K562 (cell line): ENCODE measurements around the gene ZBTB25. TPM values are rescaled to one million over a fixed set of nuclear protein-coding genes. Genes with fewer than 3 reads are reported as not detected.

Experiments used
- ATAC-seq: fragments of 200-7000 bp; cut with Tn5 transposase; 3 replicates; pipeline ENCODE4 v1.9.1; 2020; ENCODE audit warnings: moderate library complexity
- BruUV-seq: library from RNA; stranded (reverse); fragments of 400-500 nt; replicated peaks from 2 replicates; lab custom pipeline; 2021; lab: Mats Ljungman, UMichigan
- CTCF ChIA-PET: fragments of 300-600 bp; formaldehyde crosslinking; extraction: SDS; loops from one replicate; lab custom pipeline; 2021; ENCODE audit warnings: low intra/inter-chr PET ratio; lab: Yijun Ruan, JAX
- POLR2A ChIA-PET: fragments of 300-600, 350-650 bp; sonication (Branson Sonifier 250); formaldehyde crosslinking; extraction: SDS; loops from one replicate; lab custom pipeline; 2021; ENCODE audit warnings: antibody characterized with exemption, inconsistent platforms; lab: Yijun Ruan, JAX
- DNase-seq, 4 experiments: peaks; one replicate each; pipeline versions ENCODE4 v3.0.0 to v3.0.0-alpha.2; 2011 to 2018; ENCODE audit warnings: low spot score in 3 of 4, mixed read lengths in 3 of 4; ENCODE audit errors: extremely low read depth in 1 of 4
- FAIRE-seq: peaks from 2 replicates; lab custom pipeline; 2011; peaks lifted over from hg19 to GRCh38; lab: Jason Lieb, UNC
- H2AFZ ChIP-seq: 2 replicates; pipeline ENCODE4 v1.6.0; 2011; ENCODE audit warnings: low read depth, low read length, control low read depth, inconsistent platforms
- H3K27ac ChIP-seq: fragments of 200-600 bp; 3 replicates; pipeline ENCODE4 v1.8.0; 2011; ENCODE audit warnings: low read depth, mild to moderate bottlenecking, control low read depth, inconsistent platforms, low read length, moderate library complexity, mixed read lengths; ENCODE audit errors: extremely low read depth
- H3K27me3 ChIP-seq, 2 experiments: fragments of 300-600 bp in 1 of 2; 2 replicates in 1 of 2; 3 replicates in 1 of 2; pipeline versions ENCODE4 v1.6.0 to v1.8.0; 2011; ENCODE audit warnings: inconsistent platforms in 2 of 2, low read length in 2 of 2, mild to moderate bottlenecking in 1 of 2, mixed read lengths in 1 of 2, moderate library complexity in 1 of 2; ENCODE audit not compliant: control insufficient read depth in 2 of 2, insufficient read depth in 2 of 2
- H3K36me3 ChIP-seq: fragments of 300-600 bp; 3 replicates; pipeline ENCODE4 v1.8.0; 2011; ENCODE audit warnings: mild to moderate bottlenecking, low read length, inconsistent platforms; ENCODE audit not compliant: control insufficient read depth, insufficient read depth
- H3K4me1 ChIP-seq, 2 experiments: fragments of 200-600 bp in 1 of 2; replicated peaks in 1 of 2; 2 replicates in 1 of 2; 3 replicates in 1 of 2; pipeline versions ENCODE4 v1.5.1 to v1.8.0; 2011; ENCODE audit warnings: inconsistent platforms in 2 of 2, low read length in 2 of 2, mild to moderate bottlenecking in 1 of 2, mixed read lengths in 1 of 2, moderate library complexity in 1 of 2; ENCODE audit not compliant: control insufficient read depth in 2 of 2, insufficient read depth in 2 of 2
- H3K4me2 ChIP-seq: 2 replicates; pipeline ENCODE4 v1.6.1; 2011; ENCODE audit warnings: low read length, control low read depth, inconsistent platforms, mixed read lengths; ENCODE audit not compliant: insufficient read depth
- H3K4me3 ChIP-seq: fragments of 200-600 bp; sonication (generic), shearing (Covaris generic); 2 replicates; pipeline ENCODE4 v1.5.1; 2016; ENCODE audit warnings: control low read depth, inconsistent platforms
- H3K79me2 ChIP-seq: fragments of 200-600 bp; 3 replicates; pipeline ENCODE4 v1.8.0; 2011; ENCODE audit warnings: low read length, inconsistent platforms; ENCODE audit not compliant: control insufficient read depth, insufficient read depth
- H3K9ac ChIP-seq, 2 experiments: 2 replicates each; pipeline versions ENCODE4 v1.6.0 to v1.6.1; 2011; ENCODE audit warnings: low read depth in 2 of 2, low read length in 2 of 2, control low read depth in 1 of 2, inconsistent platforms in 1 of 2, mild to moderate bottlenecking in 1 of 2, mixed read lengths in 1 of 2; ENCODE audit not compliant: insufficient read depth in 1 of 2
- H3K9me1 ChIP-seq: one replicate; pipeline ENCODE4 v1.6.0; 2011; ENCODE audit warnings: inconsistent platforms, mild to moderate bottlenecking, low read length, moderate library complexity; ENCODE audit not compliant: control insufficient read depth, insufficient read depth
- H3K9me3 ChIP-seq: replicated peaks from 2 replicates; pipeline ENCODE4 v1.5.1; 2011; ENCODE audit warnings: low read depth, low read length, inconsistent platforms; ENCODE audit not compliant: control insufficient read depth, insufficient read depth
- H4K20me1 ChIP-seq: replicated peaks from 2 replicates; pipeline ENCODE4 v1.6.1; 2011; ENCODE audit warnings: low read length, inconsistent platforms, mixed read lengths; ENCODE audit not compliant: control insufficient read depth, insufficient read depth
- SIN3B ChIP-seq: fragments of 450-650 bp; IDR thresholded peaks from 2 replicates; pipeline ENCODE4 v1.6.1; 2017; ENCODE audit warnings: low read depth, mild to moderate bottlenecking, moderate library complexity
- WGBS: fragments of 100-300 bp; shearing (Covaris generic); methylation state at CpG from one replicate; pipeline ENCODE4 v1.1.6; 2016; ENCODE audit warnings: low coverage, mixed read lengths; ENCODE audit not compliant: insufficient coverage; ENCODE audit errors: missing lambda C conversion rate; 5-methylcytosine and 5-hydroxymethylcytosine counted together
- in situ Hi-C: fragments of 300-500 bp; cut with MboI; formaldehyde crosslinking; loops from 4 replicates; pipeline ENCODE4 v1.15.0; 2018; ENCODE audit warnings: inconsistent platforms, mixed read lengths
- intact Hi-C: fragments of 100-400 bp; cut with micrococcal nuclease; formaldehyde crosslinking; loops from 2 replicates; pipeline ENCODE4 v1.14.2; 2022
- polyA plus RNA-seq, 8 experiments: library from polyadenylated mRNA; depleted of rRNA in 4 of 8; stranded (reverse) in 5 of 8; unstranded in 3 of 8; fragments of >200 nt; fragmentation: Nextera tagmentation in 2 of 8; fragmentation: Illumina TruSeq in 1 of 8; extraction: Ambion mirVana in 2 of 8; extraction: Trizol in 1 of 8; gene quantifications; 2 replicates each; pipeline versions ENCODE4 v1.2.1 to v1.2.3, GENCODE V29; 2011 to 2014; ENCODE audit warnings: inconsistent platforms in 1 of 8, missing spikeins in 1 of 8
- total RNA-seq, 7 experiments: library from RNA; depleted of rRNA in 6 of 7; stranded (reverse); fragments of >200 nt in 6 of 7; fragmentation: Illumina TruSeq in 2 of 7; extraction: Trizol in 2 of 7; gene quantifications; 2 replicates each; pipeline versions ENCODE4 v1.2.1 to v1.2.3, GENCODE V29; 2011 to 2021; ENCODE audit warnings: low replicate concordance in 1 of 7
- TF ChIP-seq, protein P1 (sequence below), 2 experiments: IDR thresholded peaks in 1 of 2; conservative IDR thresholded peaks in 1 of 2; 2 replicates each; pipeline ENCODE4 v1.6.1; 2016; ENCODE audit warnings: low read depth in 2 of 2, mild to moderate bottlenecking in 1 of 2, missing compliant biosample characterization in 1 of 2, missing genetic modification characterization in 1 of 2, moderate library complexity in 1 of 2

ZBTB25 gene
- total and polyA plus RNA-seq, 9 of the 15 experiments (the other 6 are each of a cell fraction or from before 2014, with no cell fraction given), result 0.61 to 3.9 (median 2.3) TPM

DNA sequence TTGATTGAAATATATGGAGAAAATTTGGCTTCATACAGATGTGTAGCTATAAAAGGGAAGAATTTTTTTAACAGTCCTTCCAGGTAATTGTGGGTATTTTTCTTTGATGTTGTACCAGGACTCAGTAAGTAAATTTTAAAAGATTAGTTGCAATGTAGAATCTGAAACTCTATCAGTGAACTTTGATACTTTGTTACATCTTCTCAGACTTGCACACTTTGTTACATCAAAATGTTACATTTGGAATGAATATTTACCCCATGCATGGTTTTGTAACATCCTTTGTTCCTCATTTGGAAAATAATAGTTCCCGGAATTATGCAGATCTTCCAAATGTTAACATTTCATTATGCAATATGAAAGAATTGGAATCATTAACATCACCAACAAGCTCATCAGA lies 101.7 kb downstream of the ZBTB25 start:
- no TSS peak for BruUV-seq
- ATAC-seq (no peak), DNase-seq (no peak)
- no peaks in the 10 kb centered on the region for H3K9me1 ChIP-seq
- H3K79me2 ChIP-seq, result peaks cover 57% of the 10 kb centered on the region
- CTCF ChIA-PET, result no interaction called here
- no peaks in the 10 kb centered on the region for H3K4me1 ChIP-seq
- POLR2A ChIA-PET, result interaction anchor here (1.2 to 2.5 kb wide), 3 partner anchors 8 to 14 kb away, joined by 4 to 8 read pairs (median 6); partner anchors contain the start of gene MTHFD1
- peaks cover 52% of the 10 kb centered on the region for H3K36me3 ChIP-seq
- in situ Hi-C loops (no loop called here), intact Hi-C loops (no loop called here)
- no peaks in the 10 kb centered on the region for H3K9me3 ChIP-seq
- no peak overlapping the region for H3K4me3 ChIP-seq
- H2AFZ ChIP-seq, result no peak overlapping the region
- H4K20me1 ChIP-seq, result no peaks in the 10 kb centered on the region; the same call in 1 of the 2 replicates
- no peak overlapping the region for H3K4me2 ChIP-seq
- 100% methylated on average over 1 of the region's 1 CpG for WGBS
- H3K9ac ChIP-seq, result no peak overlapping the region
- H3K27ac ChIP-seq, result no peak overlapping the region
- TF ChIP-seq, protein P1, sequence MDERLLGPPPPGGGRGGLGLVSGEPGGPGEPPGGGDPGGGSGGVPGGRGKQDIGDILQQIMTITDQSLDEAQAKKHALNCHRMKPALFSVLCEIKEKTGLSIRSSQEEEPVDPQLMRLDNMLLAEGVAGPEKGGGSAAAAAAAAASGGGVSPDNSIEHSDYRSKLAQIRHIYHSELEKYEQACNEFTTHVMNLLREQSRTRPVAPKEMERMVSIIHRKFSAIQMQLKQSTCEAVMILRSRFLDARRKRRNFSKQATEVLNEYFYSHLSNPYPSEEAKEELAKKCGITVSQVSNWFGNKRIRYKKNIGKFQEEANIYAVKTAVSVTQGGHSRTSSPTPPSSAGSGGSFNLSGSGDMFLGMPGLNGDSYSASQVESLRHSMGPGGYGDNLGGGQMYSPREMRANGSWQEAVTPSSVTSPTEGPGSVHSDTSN (CRISPR knock-in tag; IDR thresholded peaks at IDR 0.05; ENCODE audit: low read depth), result no peak
- TF ChIP-seq, protein P1 (tag; conservative IDR thresholded peaks at IDR 0.05; ENCODE audit: low read depth), result no peak
- TF ChIP-seq SIN3B, result no peak
- TF ChIP-seq, all 486 proteins: peak for 0
- no peak for FAIRE-seq
- H3K27me3 ChIP-seq, result no peaks in the 10 kb centered on the region
